ENCODE results near the gene LPO.

Gene LPO

DNA sequence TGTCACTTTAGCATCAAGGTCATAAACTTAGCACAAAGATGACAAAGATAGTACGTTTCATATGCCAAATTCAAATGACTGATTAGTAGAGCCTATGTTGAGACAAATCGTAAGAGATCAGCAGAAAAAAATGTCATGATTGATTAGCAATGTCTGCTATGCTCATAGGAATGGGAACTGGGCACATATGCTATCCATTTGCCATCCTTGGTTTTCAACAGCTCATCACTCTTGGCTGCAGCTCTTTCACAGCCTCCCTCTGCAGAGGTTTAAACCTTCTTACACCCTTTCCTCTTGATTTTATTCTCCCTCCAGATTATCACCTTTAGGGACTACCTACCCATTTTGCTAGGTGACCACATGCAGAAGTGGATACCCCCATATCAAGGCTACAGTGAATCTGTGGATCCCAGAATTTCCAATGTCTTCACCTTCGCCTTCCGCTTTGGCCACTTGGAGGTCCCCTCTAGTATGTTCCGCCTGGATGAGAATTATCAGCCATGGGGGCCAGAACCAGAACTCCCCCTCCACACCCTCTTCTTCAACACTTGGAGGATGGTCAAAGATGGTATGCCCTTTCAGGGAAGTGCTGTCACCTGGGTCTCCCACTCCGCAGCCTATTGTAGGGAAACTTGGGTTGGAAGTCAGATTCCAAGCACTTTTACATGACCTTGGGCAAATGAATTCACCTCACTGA is 26.2 kb downstream of the LPO start:
- no peak for DNase-seq

- no peak for DNase-seq
These were observed 26.9 kb downstream of the LPO start for GRCh38 chr17:58265271-58265670.

DNA sequence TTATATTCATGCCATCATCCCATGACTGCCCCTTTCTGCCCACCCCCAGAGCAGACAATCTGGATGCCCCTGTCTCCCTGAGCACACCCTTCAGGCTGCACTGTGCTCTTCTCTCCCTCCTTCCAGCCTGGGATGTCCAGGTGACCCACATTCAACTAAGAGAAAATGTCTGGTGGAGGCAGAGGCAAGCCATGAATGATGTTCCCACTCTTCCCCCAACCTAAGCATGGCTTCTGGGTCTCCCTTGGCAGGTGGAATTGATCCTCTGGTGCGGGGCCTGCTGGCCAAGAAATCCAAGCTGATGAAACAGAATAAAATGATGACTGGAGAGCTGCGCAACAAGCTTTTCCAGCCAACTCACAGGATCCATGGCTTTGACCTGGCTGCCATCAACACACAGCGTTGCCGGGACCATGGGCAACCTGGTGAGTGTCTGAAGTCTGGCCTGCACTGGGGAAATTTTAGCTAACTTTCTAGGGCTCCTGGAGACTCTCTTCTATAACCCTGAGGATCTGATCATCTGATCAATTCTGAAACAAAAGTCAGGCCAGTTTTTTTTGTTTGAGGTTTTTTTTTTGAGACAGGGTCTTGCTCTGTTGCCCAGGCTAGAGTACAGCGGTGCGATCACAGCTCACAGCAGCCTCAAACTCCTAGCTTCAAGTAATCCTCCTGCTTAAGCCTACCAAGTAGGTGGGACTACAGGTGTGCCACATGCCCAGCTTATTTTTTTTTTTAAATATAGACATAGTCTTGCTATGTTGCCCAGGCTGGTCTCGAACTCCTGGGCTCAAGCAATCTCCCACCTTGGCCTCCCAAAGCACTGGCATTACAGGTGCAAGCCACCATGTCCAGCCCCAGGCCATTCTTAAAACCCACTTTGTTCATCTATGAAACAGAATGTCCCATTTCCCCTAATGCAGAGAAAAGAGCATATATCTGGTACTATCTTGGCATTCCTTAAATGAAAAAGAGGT is 27.8 kb downstream of the LPO start:
- DNase-seq: no peak

GRCh38 chr17:58267347-58268324 is 29.3 kb downstream of the LPO start:
- DNase-seq: no peak

DNA sequence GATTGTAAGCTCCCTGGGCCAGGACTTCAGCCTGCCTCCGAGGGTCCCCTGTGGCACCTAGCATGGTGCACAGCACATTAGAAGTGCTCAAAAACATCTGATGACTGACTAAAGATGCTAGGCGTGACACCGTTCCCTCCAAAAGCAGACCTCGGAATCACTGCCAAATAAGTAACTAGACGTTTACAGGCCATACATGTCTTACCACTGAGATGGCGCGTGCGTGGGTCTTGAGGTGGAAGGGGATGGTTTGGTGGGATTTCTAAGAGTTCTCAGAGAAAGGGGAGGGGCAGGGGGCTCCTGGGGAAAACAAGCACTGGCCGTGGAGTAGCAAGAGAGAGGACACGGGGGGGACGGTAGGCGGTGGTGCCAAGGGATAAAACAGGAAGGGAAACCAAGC is 29.9 kb downstream of the LPO start:
- no peak for DNase-seq

- DNase-seq: no peak
These were observed 30.6 kb downstream of the LPO start for GRCh38 chr17:58268774-58269556.

- DNase-seq: no peak
These were observed 31.3 kb downstream of the LPO start for GRCh38 chr17:58269557-58270291.

DNA sequence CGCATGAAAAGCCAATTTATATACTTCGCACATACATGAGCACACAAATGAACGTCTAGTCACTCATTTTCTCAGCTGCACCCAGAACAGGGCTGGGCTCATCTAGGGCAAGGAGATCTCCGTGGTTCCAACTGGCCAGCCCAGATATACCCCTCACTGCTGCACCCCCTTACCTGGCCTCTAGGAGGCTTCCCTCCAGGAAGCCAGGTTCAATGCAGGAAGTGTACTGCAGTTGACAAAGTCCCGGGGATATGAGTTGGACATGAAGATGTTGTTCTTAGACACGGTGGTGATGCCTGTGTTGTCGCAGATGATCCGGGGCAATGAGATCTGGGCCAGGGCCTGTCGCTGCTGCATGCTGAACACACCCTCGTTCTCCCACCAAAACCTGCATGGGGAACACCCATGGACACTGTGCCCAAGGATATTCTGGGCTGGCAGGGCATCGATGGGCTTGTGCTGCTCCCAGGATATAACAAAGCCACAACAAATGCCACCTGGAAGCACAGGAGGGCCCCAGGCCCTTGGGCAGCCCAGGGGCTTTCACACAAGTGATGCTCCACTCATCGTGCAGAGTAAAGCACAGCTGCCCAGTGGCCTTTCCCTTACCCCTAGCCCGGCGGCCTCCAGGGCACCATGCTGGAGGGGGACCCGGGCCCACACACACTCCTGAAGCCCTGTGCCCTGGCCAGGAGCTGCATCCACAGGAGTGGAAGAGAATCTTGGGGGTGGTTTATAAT is 32.3 kb downstream of the LPO start:
- no peak for DNase-seq

- DNase-seq: no peak
These were observed 33.0 kb downstream of the LPO start for GRCh38 chr17:58271216-58271931.

GRCh38 chr17:58272367-58273280 is 34.2 kb downstream of the LPO start:
- no peak for DNase-seq

- DNase-seq: peak; percentile 36
These were observed 35.2 kb downstream of the LPO start for GRCh38 chr17:58273453-58274104.

DNA sequence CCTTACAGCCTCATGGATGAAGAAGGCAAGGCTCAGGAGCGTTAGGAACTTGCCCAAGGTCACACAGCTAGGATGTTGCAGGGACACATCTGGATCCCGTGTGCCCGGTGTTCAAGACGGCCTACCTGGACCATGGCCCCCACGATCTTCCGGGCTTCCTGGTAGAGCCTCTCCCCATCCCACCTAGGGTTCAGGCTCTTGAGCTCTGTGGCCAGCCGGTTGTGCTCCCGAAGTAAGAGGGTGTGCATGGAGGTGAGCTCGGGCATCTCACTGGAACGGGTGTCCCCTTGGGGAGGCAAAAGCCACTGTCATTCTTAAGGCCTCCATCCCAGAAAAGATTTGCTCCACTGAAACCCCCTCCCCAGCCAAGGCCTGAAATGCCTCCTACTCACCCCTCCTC is 37.0 kb downstream of the LPO start:
- no peak for DNase-seq

DNA sequence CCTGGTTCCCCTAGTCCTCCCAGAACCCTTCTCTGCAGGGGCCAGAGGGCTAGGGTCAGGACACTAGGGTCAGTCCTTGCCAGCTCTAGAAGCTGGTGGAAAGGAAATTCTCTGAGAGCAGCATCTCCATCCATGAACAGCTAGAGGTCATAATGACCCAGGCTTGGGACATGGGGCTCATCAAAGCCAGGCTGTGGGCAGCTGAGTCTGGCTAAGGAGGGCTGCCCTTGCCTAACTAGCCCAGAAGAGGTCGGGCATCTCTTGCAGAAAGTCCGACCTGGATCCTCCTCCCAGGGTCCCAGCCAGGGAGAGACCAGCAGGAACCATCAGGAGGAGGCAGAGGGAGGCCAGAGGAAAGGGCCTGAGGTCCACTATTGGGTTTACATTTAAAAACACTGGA is 38.0 kb downstream of the LPO start:
- DNase-seq: no peak

DNA sequence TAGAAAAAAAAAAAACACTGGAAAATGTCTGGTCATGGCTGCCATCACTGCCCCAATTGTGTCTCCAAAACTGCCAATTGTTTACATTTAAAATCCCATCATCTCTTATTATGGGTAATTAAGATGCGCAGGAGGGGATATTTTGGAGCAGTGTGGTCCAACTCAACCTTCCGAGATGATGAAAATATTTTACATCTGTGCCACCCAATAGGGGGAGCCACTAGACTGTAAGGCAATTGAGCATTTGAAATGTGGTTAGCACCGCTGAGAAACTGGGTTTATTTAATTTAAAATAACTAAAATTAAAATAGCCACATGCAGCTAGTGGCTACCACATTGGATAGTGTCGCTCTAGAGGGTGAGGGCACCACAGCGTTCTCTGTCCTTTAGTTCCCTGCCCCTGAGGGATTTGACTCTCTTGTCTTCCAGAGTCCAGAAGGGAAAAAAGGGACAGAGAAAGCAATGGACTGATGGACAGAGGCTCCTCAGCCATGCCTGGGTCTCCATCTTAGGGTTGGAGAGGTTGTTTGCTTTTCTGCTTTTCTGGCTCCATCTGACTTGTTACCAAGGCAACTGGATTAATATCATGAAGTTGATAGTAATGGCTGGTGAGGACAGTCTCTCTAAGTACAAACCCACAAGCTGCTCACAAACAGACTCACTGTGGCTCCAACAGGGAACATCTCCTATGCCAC is 38.9 kb downstream of the LPO start:
- DNase-seq: peak; percentile 44

DNA sequence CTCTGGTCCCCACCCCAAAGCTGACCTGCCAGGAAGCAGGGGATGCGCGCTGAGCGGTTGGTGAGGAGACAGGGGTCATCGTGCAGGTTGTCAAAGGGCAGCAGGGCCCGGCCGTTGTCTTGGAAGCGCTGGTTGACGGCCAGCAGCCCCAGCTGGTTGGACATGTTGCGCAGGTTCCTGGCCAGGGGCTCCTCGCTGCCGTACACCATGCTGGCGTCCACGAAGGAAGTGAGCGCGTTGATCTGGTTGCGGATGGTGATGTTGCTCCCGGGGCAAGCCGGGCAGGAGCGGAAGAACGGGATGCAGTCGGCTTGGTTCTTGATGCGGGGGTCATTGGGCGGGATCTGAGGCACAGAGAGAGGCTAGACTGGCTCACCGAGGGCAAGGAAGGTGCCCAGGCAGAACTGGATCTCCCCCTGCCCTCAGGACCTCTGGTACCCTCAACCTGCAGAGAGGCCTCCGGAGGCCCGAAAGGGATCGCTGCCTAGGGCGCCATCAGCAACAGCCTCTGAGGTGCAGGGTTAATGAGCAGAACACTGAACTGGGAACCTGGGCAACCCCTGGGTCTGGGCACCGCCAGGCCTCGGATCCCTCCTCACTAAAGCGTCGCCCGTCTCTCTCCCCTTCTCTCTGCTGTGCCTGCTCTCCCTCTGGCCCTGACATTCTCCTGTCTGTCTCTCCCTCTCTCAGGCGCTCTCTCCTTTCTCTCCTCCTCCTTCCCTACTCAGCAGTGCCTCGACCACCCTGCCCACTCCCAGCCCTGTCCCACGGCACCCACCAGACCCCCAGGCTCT is 39.6 kb downstream of the LPO start:
- DNase-seq: no peak

DNA sequence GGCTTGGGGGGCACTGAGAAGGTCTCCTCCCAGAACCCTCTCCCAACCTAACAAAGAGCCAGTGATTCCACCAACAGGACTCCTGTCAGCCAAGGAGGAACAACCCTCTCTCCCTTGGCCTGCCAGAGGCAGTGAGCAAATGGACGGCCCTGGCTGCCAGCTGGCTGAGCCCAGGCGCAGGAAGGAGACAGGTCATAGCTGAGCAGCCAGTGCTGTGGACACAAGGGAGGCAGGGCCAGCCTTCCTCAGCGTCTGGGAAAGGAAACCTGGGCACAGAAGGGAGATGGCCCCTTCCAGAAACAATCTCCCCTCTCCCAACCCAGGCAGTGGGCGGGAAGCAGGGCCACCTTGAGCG is 40.3 kb downstream of the LPO start:
- DNase-seq: no peak
